Glomerular visceral epithelial cell (primary cell): ENCODE measurements around the gene NUBP2.

Source experiments
- DNase-seq: peaks from one replicate; pipeline ENCODE4 v3.0.0-alpha.2; 2016; ENCODE audit errors: extremely low spot score

NUBP2 gene

DNA sequence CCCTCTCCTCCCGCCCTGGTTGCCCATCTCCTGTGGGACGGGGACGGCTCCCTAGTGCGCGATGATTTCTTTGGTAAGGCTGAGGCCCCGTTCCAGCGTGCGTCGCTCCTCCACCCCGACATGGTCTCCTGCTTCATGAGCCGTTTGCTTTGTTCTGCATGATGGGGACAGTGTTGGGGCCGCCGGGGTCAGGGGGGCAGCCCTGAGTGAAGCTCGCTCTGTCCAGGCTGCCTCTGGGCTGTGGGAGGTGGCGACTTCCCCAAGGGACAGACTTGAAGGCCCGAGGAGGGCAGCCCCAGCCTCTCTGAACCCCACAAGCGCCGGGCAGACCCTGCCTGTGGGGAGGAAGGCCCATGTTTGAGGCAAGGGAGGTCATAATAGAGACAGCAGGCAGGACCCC, 23.8 kb upstream of the NUBP2 start:
- no peak for DNase-seq

DNA sequence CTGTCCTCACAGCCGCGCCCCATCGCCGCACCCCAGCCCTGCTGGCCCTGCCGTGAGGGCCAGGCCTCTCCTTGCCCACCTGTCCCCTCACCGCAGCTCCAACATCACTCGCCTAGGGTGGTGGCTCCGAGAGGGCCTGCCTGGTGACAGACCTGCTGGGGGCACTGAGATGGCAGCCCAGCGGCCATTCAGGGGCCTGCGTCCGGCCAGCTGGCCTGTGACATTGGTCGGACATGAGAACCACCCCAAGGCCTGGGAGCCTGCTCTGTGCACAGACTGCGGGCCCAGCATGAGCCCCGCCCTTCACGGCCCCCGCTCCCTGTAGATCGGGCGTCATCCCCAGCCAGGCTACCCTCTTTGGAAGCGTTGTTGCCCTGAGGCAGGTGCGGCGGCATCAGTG, 23.2 kb upstream of the NUBP2 start:
- DNase-seq, result no peak

DNA sequence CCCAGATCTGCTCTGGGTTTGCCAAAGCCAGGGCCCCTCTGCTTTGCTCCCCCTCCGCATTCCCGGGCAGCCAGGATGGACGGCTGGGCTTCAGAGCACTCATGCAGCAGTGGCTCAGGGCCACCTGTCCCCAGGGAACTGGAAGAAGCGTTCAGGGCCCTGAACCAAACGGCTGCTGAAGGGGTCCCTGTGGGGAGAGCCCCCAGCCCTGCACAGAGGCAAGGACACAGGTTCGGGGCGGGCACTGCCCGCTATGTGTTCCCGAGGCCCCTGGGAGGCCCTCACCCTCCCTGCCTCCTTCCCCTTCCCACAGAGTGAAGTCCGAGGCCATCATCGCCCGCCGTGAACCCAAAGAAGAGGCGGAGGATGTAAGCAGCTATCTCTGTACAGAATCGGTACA, 21.8 kb upstream of the NUBP2 start:
- DNase-seq, result no peak

GRCh38 chr16:1761751-1762150, 21.0 kb upstream of the NUBP2 start:
- DNase-seq, result no peak

GRCh38 chr16:1762196-1762878, 20.4 kb upstream of the NUBP2 start:
- no peak for DNase-seq

- no peak for DNase-seq
Observed at GRCh38 chr16:1762879-1763520, 19.8 kb upstream of the NUBP2 start.

GRCh38 chr16:1763521-1764511, 18.9 kb upstream of the NUBP2 start:
- no peak for DNase-seq

DNA sequence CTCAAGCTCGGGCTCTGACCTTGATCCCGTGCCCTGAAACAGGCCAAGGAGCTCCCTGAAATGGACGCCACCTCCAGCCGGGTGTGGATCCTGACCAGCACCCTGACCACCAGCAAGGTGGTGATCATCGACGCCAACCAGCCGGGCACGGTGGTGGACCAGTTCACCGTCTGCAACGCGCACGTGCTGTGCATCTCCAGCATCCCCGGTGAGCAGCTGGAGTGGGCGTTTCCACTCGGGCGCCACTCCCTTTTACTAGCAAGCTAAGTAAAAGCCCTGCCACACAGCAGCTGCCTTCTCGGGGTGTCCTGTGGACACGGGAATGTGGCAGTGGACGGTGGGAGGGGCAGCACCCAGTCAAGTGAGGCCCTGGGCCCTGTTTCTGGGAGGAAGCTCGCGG, 17.8 kb upstream of the NUBP2 start:
- no peak for DNase-seq

- no peak for DNase-seq
Observed at GRCh38 chr16:1765826-1766225, 16.9 kb upstream of the NUBP2 start.

DNA sequence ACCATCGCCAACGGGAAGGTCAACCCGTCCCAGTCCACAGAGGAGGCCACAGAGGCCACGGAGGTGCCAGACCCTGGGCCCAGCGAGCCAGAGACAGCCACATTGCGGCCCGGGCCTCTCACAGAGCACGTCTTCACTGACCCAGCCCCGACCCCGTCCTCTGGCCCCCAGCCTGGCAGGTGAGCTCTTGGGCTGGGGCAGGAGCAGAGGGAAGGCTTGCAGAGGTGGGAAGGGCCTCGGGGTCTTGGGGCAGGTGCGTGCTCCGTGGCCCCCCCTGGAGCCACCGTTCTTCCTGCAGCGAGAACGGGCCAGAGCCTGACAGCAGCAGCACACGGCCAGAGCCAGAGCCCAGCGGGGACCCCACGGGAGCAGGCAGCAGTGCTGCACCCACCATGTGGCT, 16.5 kb upstream of the NUBP2 start:
- no peak for DNase-seq

DNA sequence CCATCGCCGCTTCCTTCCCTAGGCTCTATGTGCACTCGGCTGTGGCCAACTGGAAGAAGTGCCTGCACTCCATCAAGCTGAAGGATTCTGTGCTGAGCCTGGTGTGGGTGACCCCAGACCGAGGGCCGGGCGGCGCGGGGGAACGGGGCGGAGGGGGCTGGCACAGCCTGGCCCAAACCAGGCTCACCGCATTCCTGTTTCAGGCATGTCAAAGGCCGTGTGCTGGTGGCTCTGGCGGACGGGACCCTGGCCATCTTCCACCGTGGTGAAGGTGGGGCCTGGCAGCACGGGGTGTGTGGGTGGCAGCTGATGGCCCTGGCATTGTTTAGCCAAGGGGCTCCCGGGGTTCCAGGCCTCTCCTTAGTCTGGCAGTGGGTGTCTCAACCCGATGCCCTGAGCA, 16.1 kb upstream of the NUBP2 start:
- DNase-seq, result no peak

- no peak for DNase-seq
Observed at GRCh38 chr16:1767116-1767994, 15.4 kb upstream of the NUBP2 start.

DNA sequence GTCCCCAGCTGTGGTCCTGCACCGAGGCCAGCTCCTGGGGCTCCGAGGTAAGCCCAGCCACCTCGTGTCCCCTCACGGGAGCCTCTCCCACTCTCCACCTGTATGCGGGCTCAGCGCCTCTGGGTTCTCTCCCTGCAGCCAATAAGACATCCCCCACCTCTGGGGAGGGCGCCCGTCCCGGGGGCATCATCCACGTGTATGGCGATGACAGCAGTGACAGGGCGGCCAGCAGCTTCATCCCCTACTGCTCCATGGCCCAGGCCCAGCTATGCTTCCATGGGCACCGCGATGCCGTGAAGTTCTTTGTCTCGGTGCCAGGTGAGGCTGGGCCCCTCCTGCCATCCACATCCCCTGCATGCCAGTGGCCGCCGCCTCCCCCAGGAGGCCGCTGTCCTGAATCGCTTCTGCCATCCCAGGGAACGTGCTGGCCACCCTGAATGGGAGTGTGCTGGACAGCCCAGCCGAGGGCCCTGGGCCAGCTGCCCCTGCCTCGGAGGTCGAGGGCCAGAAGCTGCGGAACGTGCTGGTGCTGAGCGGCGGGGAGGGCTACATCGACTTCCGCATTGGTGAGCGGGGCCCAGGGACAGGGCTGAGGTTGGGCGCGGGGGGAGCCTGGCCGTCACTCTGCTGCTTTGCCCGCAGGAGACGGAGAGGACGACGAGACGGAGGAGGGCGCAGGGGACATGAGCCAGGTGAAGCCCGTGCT, 14.5 kb upstream of the NUBP2 start:
- DNase-seq, result no peak

DNA sequence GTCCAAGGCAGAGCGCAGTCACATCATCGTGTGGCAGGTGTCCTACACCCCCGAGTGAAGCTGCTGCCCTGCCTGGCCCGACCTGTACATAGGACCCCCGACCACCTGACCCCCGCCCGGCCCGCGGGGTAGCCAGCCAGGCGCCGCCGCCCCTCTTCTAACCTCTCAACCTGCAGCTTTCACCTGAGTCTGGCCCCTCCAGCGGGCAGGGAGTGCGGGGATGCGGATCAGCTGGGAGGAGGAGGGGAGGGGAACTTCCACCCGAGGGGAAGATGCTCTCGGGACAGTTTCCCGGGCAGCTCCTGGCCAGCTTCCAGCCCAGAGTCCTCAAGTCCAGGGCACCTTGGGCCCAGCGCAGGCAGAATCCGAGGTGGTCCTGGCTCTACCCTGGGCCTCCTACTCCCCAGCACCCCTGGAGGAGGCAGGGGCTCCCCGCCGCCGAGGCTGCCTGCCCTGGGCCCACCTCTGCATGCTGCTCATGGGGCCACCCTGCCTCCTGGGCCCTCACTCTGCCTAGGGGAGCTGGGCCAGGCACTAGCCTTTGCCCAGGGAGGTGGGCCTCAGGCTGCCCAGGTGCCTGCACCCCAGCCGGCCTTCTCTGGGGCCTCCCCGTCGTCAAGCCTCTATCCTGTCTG, 13.9 kb upstream of the NUBP2 start:
- DNase-seq, result no peak

DNA sequence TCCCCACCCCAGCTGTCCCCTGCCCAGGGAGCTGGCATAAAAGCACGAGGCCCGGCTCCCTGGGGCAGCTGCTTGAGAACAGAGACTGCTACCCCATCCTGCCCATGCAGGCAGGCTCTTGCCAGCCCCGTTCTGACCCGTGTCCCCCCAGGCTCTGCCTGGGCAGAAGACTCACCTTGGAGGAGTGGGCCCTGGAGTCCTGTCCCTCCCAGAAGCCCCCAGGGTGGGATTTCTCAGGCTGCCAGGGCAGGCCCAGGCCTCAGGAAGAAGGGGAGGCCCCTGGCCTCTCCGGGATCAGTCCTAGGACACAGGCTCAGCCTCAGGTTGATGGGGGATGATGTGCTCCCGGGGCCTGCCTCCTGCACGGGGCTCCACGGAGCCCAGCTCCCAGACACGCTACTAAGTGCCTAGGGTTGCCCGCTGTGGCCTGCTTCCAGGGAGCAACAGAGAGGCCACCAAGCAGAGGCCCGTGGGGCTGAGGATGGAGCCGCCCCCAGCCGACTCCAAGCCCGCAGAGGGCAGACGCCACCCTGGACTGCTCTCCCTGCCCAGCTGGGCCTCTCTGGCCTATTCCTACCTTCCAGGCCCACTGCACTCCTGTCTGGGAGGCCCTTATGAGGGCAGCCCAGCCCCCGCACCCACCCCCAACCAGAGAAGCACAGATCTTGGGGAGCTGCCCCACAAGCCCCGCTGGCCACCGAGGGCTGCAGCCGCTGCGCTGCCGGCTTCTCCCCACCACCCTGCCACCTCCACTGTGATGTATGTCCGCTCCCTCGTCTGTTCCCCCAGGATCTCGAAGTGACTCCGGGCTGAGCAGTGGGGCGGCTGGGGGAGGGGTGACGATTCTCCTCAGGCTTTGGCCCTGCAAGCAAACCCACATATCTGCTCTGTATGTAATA, 13.1 kb upstream of the NUBP2 start:
- DNase-seq, result no peak

- no peak for DNase-seq
Observed at GRCh38 chr16:1770328-1771187, 12.2 kb upstream of the NUBP2 start.

- peak; percentile 49 for DNase-seq
Observed at GRCh38 chr16:1771188-1771863, 11.4 kb upstream of the NUBP2 start, which contains the start of gene NME3. Gene NME3, minus strand, starts transcription at chr16:1771543. Its CDS starts 9 bp downstream, at chr16:1771534.

DNA sequence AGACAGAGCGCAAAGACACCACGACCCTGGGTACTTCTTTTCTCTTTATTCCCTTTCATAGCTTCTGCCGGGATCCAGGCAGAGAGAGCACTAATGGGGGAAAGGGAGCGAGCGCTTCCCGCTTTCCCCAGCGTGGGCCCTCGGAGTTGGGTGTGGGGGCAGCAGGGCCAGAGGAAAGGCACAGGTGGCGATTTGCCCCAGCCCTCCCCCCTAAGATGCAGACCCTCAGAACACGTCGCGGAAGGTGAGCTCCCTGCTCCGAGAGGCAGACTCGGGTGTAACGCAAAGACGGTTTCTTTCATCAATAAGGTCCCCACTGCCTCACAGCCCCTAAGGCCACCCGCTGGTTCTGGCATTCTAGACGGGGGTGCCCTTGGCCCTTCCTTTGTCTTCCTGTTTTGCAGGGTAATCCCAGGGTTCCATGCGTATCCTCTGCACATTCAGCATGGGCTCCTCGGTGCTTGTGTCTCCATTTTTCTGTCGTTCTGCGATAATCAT, 10.8 kb upstream of the NUBP2 start:
- no peak for DNase-seq
